DND-41 (cell line): ENCODE data around the gene NLGN1.

Experiments used
- ATAC-seq: fragments of 200-7000 bp; cut with Tn5 transposase; 3 replicates; pipeline ENCODE4 v1.9.1; 2021; ENCODE audit warnings: low read depth; ENCODE audit not compliant: insufficient read depth
- DNase-seq: peaks from one replicate; pipeline ENCODE4 v3.0.0-alpha.2; 2020
- H2AFZ ChIP-seq: 2 replicates; pipeline ENCODE4 v1.6.0; 2012; ENCODE audit warnings: low read depth, low read length
- H3K27ac ChIP-seq: 2 replicates; pipeline ENCODE4 v1.5.1; 2012; ENCODE audit warnings: low read length, inconsistent platforms
- H3K27me3 ChIP-seq: fragments of 200-600 bp; sonication (generic); 2 replicates; pipeline ENCODE4 v1.6.0; 2012; ENCODE audit warnings: low read length, mild to moderate bottlenecking, inconsistent platforms; ENCODE audit not compliant: insufficient read depth, poor library complexity
- H3K36me3 ChIP-seq: 2 replicates; pipeline ENCODE4 v1.5.1; 2012; ENCODE audit warnings: low read length, inconsistent platforms; ENCODE audit not compliant: insufficient read depth
- H3K4me1 ChIP-seq: 2 replicates; pipeline ENCODE4 v1.5.1; 2012; ENCODE audit warnings: mild to moderate bottlenecking, low read length; ENCODE audit not compliant: insufficient read depth
- H3K4me2 ChIP-seq: 2 replicates; pipeline ENCODE4 v1.6.0; 2012; ENCODE audit warnings: mild to moderate bottlenecking, moderate library complexity, low read length, inconsistent platforms; ENCODE audit not compliant: insufficient read depth
- H3K4me3 ChIP-seq, 2 experiments: fragments of 200-600 bp in 1 of 2; shearing (Covaris generic) in 1 of 2; 2 replicates each; pipeline ENCODE4 v1.5.1; 2012 to 2016; ENCODE audit warnings: inconsistent platforms in 2 of 2, low read length in 2 of 2, mild to moderate bottlenecking in 2 of 2, low read depth in 1 of 2, moderate library complexity in 1 of 2
- H3K79me2 ChIP-seq: 2 replicates; pipeline ENCODE4 v1.6.0; 2012; ENCODE audit warnings: low read length, inconsistent platforms; ENCODE audit not compliant: insufficient read depth
- H3K9ac ChIP-seq: 2 replicates; pipeline ENCODE4 v1.6.0; 2012; ENCODE audit warnings: low read depth, mild to moderate bottlenecking, inconsistent platforms, low read length, moderate library complexity
- H3K9me3 ChIP-seq: 2 replicates; pipeline ENCODE4 v1.5.1; 2012; ENCODE audit warnings: low read length, moderate library complexity, mild to moderate bottlenecking, inconsistent platforms; ENCODE audit not compliant: insufficient read depth, severe bottlenecking
- H4K20me1 ChIP-seq: 2 replicates; pipeline ENCODE4 v1.6.0; 2012; ENCODE audit warnings: low read length; ENCODE audit not compliant: insufficient read depth
- EZH2 ChIP-seq: IDR thresholded peaks from 3 replicates; pipeline ENCODE4 v1.6.1; 2012; ENCODE audit warnings: borderline replicate concordance, low read depth, mild to moderate bottlenecking, moderate library complexity, low read length, inconsistent platforms; ENCODE audit not compliant: severe bottlenecking
- TF ChIP-seq, protein P1 (sequence below): IDR thresholded peaks from 2 replicates; pipeline ENCODE4 v1.5.1; 2012; ENCODE audit warnings: borderline replicate concordance, low read length, moderate library complexity, mild to moderate bottlenecking; ENCODE audit not compliant: poor library complexity, severe bottlenecking; ENCODE audit errors: extremely low read depth

Gene NLGN1

DNA sequence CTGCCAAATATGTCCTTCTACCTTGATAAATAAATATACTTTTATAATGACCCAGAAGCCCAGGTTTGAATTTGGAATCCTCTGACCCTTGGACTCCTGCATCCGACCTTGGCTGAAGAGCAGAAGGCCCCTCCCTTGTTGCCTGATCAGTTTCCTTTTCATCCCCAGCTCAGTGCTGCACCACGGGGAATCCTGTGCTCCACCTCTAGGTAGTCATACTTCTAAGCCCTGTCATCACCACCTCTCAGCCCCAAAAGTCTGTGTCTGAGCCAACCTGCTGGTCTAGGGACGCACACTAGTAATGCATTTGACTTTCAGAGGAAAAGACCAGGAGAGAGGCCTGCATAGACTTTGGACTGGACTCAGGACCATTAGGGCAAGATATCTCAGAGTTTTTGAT, 310.6 kb downstream of the NLGN1 start:
- no peak overlapping the region for H3K9ac ChIP-seq
- H3K4me1 ChIP-seq = no peaks in the 10 kb centered on the region
- TF ChIP-seq, protein P1, sequence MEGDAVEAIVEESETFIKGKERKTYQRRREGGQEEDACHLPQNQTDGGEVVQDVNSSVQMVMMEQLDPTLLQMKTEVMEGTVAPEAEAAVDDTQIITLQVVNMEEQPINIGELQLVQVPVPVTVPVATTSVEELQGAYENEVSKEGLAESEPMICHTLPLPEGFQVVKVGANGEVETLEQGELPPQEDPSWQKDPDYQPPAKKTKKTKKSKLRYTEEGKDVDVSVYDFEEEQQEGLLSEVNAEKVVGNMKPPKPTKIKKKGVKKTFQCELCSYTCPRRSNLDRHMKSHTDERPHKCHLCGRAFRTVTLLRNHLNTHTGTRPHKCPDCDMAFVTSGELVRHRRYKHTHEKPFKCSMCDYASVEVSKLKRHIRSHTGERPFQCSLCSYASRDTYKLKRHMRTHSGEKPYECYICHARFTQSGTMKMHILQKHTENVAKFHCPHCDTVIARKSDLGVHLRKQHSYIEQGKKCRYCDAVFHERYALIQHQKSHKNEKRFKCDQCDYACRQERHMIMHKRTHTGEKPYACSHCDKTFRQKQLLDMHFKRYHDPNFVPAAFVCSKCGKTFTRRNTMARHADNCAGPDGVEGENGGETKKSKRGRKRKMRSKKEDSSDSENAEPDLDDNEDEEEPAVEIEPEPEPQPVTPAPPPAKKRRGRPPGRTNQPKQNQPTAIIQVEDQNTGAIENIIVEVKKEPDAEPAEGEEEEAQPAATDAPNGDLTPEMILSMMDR = no peak
- TF ChIP-seq EZH2 = no peak
- no peak overlapping the region for H3K4me3 ChIP-seq
- DNase-seq = no peak
- no peaks in the 10 kb centered on the region for H3K27me3 ChIP-seq
- no peak overlapping the region for H2AFZ ChIP-seq
- H3K27ac ChIP-seq = no peak overlapping the region
- no peaks in the 10 kb centered on the region for H4K20me1 ChIP-seq
- no peak overlapping the region for H3K4me2 ChIP-seq
- H3K79me2 ChIP-seq = no peaks in the 10 kb centered on the region
- no peak for ATAC-seq
- no peaks in the 10 kb centered on the region for H3K36me3 ChIP-seq
- no peaks in the 10 kb centered on the region for H3K9me3 ChIP-seq

DNA sequence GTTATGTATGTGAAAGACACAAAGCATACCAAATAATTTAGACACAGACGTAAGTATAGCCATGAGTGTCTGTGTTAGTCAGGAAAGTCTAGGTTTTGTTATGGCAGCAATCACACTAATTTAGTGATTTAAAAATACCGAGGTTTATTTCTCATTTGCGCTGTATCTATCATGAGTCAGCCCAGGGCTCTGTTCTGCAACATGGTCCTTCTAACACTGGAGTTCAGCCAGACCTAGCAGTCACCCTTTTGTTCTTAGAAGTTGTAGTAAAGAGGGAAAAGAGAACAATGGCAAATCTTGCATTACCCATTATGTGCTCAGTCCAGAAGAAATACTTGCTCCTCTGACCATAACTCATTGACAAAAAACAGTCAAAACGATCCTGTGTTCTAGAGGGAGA, 311.5 kb downstream of the NLGN1 start:
- no peaks in the 10 kb centered on the region for H3K4me1 ChIP-seq
- H4K20me1 ChIP-seq = no peaks in the 10 kb centered on the region
- H3K36me3 ChIP-seq = no peaks in the 10 kb centered on the region
- H3K9me3 ChIP-seq = no peaks in the 10 kb centered on the region
- no peak overlapping the region for H3K4me2 ChIP-seq
- H3K4me3 ChIP-seq = no peak overlapping the region
- DNase-seq (no peak), ATAC-seq (no peak)
- H3K27me3 ChIP-seq = no peaks in the 10 kb centered on the region
- H2AFZ ChIP-seq = no peak overlapping the region
- H3K27ac ChIP-seq = no peak overlapping the region
- no peaks in the 10 kb centered on the region for H3K79me2 ChIP-seq
- TF ChIP-seq, protein P1 = no peak
- TF ChIP-seq EZH2 = no peak
- H3K9ac ChIP-seq = no peak overlapping the region

DNA sequence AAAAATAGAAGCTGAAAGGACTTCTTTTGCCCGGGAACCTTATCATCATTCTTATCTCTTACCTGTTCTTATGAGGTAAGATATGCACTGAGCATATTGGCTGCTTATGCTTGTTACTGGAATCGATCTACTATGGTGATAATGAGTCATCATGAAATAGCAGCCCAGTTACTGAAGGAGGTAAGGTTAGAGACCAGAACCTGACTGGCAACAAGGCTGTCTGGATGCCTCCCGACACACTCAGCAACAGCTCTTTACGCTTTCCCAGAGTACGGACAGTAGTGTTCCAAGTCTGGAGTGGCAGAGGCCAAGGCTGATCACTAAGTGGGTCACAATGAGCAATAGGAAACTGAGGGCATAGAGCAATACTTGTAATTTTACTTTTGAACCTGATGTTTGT, 314.1 kb downstream of the NLGN1 start:
- H3K9me3 ChIP-seq = no peaks in the 10 kb centered on the region
- H3K36me3 ChIP-seq = no peaks in the 10 kb centered on the region
- no peak overlapping the region for H3K4me3 ChIP-seq
- DNase-seq = no peak
- no peak for ATAC-seq
- TF ChIP-seq, protein P1 = no peak
- TF ChIP-seq EZH2 = no peak
- H3K4me2 ChIP-seq = no peak overlapping the region
- no peaks in the 10 kb centered on the region for H3K27me3 ChIP-seq
- H3K9ac ChIP-seq = no peak overlapping the region
- H3K27ac ChIP-seq = no peak overlapping the region
- no peak overlapping the region for H2AFZ ChIP-seq
- no peaks in the 10 kb centered on the region for H3K79me2 ChIP-seq
- no peaks in the 10 kb centered on the region for H3K4me1 ChIP-seq
- no peaks in the 10 kb centered on the region for H4K20me1 ChIP-seq

DNA sequence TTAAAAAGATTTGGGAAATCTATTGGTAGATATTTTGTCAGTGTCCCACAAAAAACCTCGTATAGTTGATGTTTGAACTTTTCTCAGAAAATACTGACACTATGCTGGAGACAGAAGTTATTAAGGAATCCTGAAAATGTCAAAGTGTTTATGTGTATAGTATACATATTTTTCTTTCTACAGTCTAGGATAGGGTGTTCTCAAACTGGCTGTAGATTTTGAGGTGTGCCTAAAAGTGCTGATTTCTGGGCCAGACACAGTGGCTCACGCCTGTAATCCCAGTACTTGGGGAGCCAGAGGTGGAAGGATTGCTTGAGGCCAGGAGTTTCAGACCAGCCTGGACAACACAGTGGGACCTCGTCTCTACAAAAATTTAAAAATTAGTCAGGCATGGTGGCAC, 322.0 kb downstream of the NLGN1 start:
- DNase-seq (no peak), ATAC-seq (no peak)
- Histone ChIP-seq H3K36me3 (no peaks in the 10 kb centered on the region), H3K27ac (no peak overlapping the region), H3K9ac (no peak overlapping the region), H3K27me3 (no peaks in the 10 kb centered on the region), H4K20me1 (no peaks in the 10 kb centered on the region), H3K4me3 (no peak overlapping the region), H3K79me2 (no peaks in the 10 kb centered on the region), H3K9me3 (no peaks in the 10 kb centered on the region), H3K4me1 (no peaks in the 10 kb centered on the region), H3K4me2 (no peak overlapping the region), H2AFZ (no peak overlapping the region)
- TF ChIP-seq EZH2 = no peak
- TF ChIP-seq, protein P1 = no peak
